Glutamatergic neuron (in vitro differentiated cells): ENCODE data around the gene HOXA9. TPM values are rescaled to one million over a fixed set of nuclear protein-coding genes. Genes with fewer than 3 reads are reported as not detected.
A peak's percentile ranks its signal among the peaks of the same experiment; 100 is the strongest.

Experiments
- DNase-seq: peaks from one replicate; pipeline ENCODE4 v3.0.0; 2022
- H3K27ac Mint-ChIP-seq: one replicate; pipeline ENCODE4 v1.8.0; 2020; ENCODE audit warnings: mild to moderate bottlenecking, mixed read lengths, inconsistent platforms; ENCODE audit not compliant: unreplicated experiment
- H3K27me3 Mint-ChIP-seq: one replicate; pipeline ENCODE4 v1.8.0; 2020; ENCODE audit warnings: mild to moderate bottlenecking, moderate library complexity, mixed read lengths, inconsistent platforms; ENCODE audit not compliant: unreplicated experiment
- H3K36me3 Mint-ChIP-seq: one replicate; pipeline ENCODE4 v1.8.0; 2020; ENCODE audit warnings: mild to moderate bottlenecking, mixed read lengths, inconsistent platforms; ENCODE audit not compliant: unreplicated experiment
- H3K4me1 Mint-ChIP-seq: one replicate; pipeline ENCODE4 v1.8.0; 2020; ENCODE audit warnings: mild to moderate bottlenecking, low read depth, mixed read lengths, inconsistent platforms; ENCODE audit not compliant: unreplicated experiment
- H3K4me3 Mint-ChIP-seq: one replicate; pipeline ENCODE4 v1.8.0; 2020; ENCODE audit warnings: mild to moderate bottlenecking, mixed read lengths, inconsistent platforms; ENCODE audit not compliant: unreplicated experiment
- H3K9me3 Mint-ChIP-seq: one replicate; pipeline ENCODE4 v1.8.0; 2020; ENCODE audit warnings: mild to moderate bottlenecking, moderate library complexity, mixed read lengths, inconsistent platforms; ENCODE audit not compliant: unreplicated experiment
- CTCF ChIP-seq: fragments of 200-600 bp; sonication (generic); IDR thresholded peaks from one replicate; pipeline ENCODE4 v1.5.0; 2021; ENCODE audit not compliant: partially characterized antibody, unreplicated experiment
- total RNA-seq: library from RNA; stranded (reverse); fragmentation: NEBNext Ultra II Directional; extraction: Animal tissue kit (Norgen Biotek cat#: 25700); gene quantifications from one replicate; pipeline ENCODE4 v1.2.1, GENCODE V29; 2021; ENCODE audit not compliant: unreplicated experiment

Gene HOXA9
- total RNA-seq, 1 donor from 2014 or later: not detected

GRCh38 chr7:27147199-27148030, 17.9 kb downstream of the HOXA9 start, which contains the start of gene HOXA6:
Gene HOXA6, minus strand, starts transcription at chr7:27147774. Its CDS starts 25 bp downstream, at chr7:27147749.
- Mint-ChIP-seq H3K4me3 (peak within 1 kb of the TSS; percentile 46), H3K4me1 (no peaks in the 10 kb centered on the region), H3K27ac (no peak within 1 kb of the TSS), H3K36me3 (peaks cover 13% of the 10 kb centered on the region), H3K9me3 (peaks cover 4% of the 10 kb centered on the region), H3K27me3 (peaks cover 48% of the 10 kb centered on the region)
- no peak for TF ChIP-seq CTCF
- DNase-seq: no peak

DNA sequence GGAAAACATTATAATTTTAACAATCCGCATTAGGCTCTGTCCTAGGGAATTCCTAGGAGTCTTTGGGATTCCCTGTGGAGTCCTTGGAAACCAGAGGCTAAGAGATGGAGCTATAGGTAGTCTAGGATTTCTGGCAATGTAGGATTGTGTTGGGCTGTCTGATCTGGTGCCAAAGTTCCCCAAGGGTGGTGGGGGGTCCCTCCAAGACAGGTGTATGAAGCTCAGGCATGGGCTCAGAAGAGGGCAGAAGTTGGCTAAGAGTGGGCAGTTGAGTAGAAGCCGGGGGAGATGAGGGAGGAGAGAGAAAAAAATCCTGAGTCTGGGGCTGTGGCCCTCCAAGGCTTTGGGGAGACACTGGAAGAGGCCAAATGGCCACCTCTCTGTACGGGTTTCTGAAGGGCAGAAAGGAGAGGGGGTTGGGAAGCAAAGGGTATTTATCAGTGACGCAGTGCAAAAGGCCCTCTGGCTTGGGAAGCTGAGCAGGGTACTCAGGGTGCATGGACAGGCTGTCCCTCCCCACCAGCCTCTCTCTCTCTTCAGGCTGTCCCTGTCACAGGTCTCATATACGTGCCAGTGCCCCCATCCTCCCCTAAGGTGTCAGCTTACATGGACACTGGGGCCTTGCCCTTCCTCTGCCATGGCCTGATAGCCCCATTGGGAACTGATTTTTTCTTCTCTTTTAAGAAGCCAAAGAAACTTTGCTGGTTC, 18.7 kb downstream of the HOXA9 start:
- Mint-ChIP-seq H3K9me3 (peaks cover 4% of the 10 kb centered on the region), H3K27me3 (peaks cover 48% of the 10 kb centered on the region), H3K36me3 (peaks cover 13% of the 10 kb centered on the region), H3K4me1 (no peaks in the 10 kb centered on the region), H3K4me3 (no peak overlapping the region), H3K27ac (no peak overlapping the region)
- DNase-seq: no peak
- TF ChIP-seq CTCF: no peak

DNA sequence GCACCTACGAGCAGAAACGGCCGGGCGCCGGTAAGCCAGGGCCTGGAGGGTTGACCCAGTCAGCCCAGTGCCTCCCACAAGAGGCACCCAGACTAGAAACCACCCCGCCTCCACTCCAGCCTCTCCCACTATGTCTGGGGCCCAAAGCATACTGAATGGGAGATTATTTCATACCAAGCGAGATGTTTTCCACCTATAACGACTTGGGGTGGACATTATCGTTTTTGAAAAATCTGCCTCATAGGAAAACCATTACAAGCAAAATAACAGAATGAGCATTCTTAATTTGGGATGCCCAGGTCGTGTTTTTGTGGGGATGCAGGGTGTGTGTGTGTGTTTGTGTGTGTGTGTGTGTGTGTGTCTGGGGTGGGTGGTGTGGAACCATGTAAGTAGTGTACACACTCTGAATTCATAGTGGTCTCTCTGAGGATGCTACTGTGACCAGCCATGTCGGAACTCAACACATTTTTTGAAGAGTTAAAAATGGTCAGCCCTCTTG, 19.4 kb downstream of the HOXA9 start:
- H3K27ac Mint-ChIP-seq: no peak overlapping the region
- peaks cover 17% of the 10 kb centered on the region for H3K36me3 Mint-ChIP-seq
- peaks cover 4% of the 10 kb centered on the region for H3K9me3 Mint-ChIP-seq
- TF ChIP-seq CTCF: no peak
- DNase-seq: no peak
- peaks cover 49% of the 10 kb centered on the region for H3K27me3 Mint-ChIP-seq
- H3K4me3 Mint-ChIP-seq: no peak overlapping the region
- H3K4me1 Mint-ChIP-seq: no peaks in the 10 kb centered on the region

DNA sequence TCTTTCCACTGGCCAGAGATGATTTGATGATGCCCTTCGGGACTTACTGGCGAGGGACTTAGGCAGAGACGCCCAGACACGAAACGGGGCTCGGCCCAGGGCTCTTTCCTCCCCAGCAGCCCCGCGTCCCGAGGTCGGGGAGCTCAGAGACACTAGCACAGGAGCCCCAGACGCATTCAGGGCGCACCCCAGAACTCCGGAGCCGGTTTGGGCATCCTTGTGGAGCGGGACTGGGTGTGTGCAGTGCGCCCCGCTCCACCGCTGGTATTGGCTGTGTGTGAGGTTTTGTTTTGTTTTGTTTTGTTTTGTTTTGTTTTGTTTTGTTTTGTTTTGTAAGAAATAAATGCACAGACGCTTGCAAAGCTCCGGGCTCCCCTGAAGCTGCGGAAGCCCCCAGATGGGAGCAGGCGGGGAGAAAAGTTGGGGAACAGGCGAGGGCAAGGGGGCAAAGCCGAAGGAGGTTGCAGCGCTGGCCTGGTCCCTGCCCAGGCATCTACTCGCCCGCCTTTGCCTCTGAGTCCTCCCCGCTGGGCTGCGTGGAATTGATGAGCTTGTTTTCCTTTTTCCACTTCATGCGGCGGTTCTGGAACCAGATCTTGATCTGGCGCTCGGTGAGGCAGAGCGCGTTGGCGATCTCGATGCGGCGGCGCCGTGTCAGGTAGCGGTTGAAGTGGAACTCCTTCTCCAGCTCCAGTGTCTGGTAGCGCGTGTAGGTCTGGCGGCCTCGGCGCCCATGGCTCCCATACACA, 20.0 kb downstream of the HOXA9 start:
- no peak for TF ChIP-seq CTCF
- H3K4me3 Mint-ChIP-seq: no peak overlapping the region
- H3K27me3 Mint-ChIP-seq: peaks cover 50% of the 10 kb centered on the region
- no peak overlapping the region for H3K27ac Mint-ChIP-seq
- DNase-seq: no peak
- H3K4me1 Mint-ChIP-seq: no peaks in the 10 kb centered on the region
- peaks cover 17% of the 10 kb centered on the region for H3K36me3 Mint-ChIP-seq
- H3K9me3 Mint-ChIP-seq: peaks cover 4% of the 10 kb centered on the region
